Uterus (tissue), 2 donors: ENCODE measurements around the gene UBE2N.

Experiments
- POLR2A ChIP-seq, 2 donors: fragments of 450-650 bp; IDR thresholded peaks; one replicate each; pipeline ENCODE4 v1.6.1; 2016; ENCODE audit warnings: antibody characterized with exemption in 2 of 2, mild to moderate bottlenecking in 1 of 2, moderate library complexity in 1 of 2
- TF ChIP-seq, protein P1 (sequence below), 4 experiments: fragments of 200-600 bp in 2 of 4; fragments of 450-650 bp in 2 of 4; sonication (generic) in 2 of 4; IDR thresholded peaks; one replicate each; pipeline ENCODE4 v1.5.1; 2016 to 2019; ENCODE audit warnings: antibody characterized with exemption in 4 of 4, mild to moderate bottlenecking in 2 of 4, moderate library complexity in 1 of 4

DNA sequence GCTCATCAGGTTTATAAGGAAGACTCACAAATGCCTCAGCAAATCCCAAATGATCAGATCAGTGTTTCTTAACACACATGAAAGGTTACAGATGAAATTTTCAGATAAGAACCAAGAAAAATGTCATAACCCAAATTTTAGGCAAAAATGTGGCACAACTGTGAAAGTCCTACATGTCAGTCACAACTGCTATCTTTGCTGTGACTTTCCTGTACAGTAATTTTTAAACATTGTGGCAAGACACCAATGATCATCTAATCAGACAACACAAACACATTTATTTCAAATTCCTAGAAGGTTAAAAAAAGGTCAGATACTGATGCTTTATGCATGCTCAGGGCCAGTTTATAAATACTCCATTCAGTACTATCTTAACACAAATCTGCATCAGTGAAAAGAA is 32.9 kb downstream of the UBE2N start:
- TF ChIP-seq, protein P1, sequence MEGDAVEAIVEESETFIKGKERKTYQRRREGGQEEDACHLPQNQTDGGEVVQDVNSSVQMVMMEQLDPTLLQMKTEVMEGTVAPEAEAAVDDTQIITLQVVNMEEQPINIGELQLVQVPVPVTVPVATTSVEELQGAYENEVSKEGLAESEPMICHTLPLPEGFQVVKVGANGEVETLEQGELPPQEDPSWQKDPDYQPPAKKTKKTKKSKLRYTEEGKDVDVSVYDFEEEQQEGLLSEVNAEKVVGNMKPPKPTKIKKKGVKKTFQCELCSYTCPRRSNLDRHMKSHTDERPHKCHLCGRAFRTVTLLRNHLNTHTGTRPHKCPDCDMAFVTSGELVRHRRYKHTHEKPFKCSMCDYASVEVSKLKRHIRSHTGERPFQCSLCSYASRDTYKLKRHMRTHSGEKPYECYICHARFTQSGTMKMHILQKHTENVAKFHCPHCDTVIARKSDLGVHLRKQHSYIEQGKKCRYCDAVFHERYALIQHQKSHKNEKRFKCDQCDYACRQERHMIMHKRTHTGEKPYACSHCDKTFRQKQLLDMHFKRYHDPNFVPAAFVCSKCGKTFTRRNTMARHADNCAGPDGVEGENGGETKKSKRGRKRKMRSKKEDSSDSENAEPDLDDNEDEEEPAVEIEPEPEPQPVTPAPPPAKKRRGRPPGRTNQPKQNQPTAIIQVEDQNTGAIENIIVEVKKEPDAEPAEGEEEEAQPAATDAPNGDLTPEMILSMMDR (IDR thresholded peaks at IDR 0.05), result no peak
- no peak for TF ChIP-seq POLR2A (IDR thresholded peaks at IDR 0.05)
